HG03175 (cell line): ENCODE results near the gene LRRC17.

ENCODE experiments used
- ATAC-seq: cut with Tn5 transposase; IDR thresholded peaks from one replicate; pipeline ENCODE4 v1.9.1; 2021; ENCODE audit warnings: mild to moderate bottlenecking, moderate library complexity; ENCODE audit not compliant: unreplicated experiment

LRRC17 gene

DNA sequence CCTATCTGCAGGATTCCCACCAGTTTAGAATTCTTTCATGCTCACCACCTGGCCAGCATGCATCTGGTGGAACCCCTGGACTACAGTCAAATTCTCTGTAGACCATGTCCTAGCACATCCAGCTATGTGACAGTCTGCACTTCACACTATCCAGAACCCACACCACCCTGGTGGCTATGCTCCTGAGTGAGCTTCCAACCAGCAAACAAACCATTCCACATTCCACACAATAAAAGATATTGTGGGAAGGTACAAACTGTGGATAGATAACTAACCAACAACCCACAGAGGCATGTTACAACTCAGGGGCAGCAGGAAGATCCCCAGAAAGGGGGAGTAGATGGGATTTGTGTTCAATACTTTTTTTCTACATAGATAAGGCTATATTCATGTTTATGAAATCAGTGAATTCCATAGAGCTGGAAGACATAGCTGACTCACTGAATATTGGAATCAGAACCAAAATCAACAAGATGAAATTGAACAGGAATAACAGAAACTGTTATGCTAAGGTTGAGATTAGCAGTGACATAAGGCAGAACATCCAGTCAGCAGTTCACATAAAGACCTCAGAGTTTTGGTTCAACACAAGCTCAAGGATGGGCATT, 72.5 kb downstream of the LRRC17 start:
- no peak for ATAC-seq

DNA sequence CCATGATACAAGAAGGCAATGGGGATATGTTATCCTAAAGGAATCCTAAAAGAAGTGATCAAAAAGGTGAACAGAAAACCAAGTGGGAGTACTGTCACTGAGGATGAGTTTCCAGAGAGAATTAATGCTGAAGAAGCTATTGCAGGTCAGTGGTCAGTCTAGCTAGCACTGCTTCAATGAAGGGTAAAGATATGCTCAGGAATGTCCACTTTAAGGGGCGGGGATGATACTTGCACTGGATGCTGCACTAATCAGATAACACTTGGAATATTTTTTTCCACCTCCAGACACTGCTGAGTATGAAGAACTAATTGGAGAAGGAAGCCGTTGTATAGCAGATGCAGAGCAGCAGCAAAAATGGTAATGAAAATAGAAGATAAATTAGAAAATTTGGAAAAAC, 75.3 kb downstream of the LRRC17 start:
- no peak for ATAC-seq

DNA sequence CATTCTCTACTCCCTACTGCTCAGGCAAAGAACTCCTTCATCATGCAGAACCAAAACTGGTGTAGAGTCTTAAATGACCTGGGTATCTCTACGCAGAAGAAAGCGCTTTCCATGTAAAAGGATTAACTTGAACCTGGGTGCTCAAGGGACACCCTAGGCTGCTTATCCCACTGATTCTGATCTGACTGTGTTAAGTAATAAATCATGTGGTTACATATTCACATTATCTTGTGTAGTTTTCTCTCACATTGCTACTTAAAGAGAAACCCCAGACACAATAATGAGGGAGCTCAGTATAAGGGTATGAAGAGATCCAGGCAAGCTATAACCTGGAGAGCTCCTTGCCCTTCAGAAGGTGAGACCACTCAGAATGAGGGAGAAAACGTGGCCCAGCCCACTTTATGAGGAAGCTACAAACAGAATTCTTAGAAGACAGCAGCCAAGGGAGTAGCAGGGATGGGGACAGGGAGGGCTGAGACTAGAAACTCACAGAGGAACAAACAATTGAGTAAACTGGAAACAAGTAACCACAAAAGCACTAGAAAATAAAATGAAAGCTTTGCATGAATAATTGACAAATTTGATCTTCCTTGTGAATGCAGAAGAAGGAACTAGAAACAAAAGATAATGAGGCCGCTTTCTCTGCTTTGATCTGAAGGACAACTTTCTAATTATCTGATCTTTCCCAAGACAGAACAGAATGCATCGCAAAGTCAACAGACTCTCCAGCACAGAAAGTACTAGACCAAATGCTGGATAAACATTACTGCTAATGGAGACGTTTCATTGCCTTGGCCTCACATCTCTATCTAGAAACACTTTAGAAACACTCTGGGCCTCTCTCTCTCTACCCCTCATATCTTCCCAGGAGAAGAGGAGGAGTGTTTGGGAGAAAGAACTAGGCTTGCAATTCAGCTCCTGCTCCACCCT, 76.1 kb downstream of the LRRC17 start:
- no peak for ATAC-seq

DNA sequence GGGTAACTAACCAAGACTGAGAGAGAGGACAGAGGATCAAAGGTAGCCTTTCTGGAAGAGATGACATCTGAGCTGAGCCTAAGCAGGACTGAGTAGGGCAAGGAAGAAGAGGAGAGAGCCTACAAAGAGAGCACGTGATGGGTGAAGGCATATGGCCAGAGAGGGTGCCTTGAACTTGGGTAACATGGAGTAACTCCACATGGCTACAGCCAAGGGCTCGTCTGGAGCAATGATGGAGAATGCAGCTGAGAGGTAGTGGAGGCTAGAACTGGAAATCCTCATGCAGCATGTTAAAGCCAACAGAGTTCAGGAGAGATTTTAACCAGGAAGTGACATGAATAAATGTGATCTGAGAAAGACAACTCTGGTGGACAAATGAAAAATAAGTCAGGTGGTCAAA, 77.8 kb downstream of the LRRC17 start:
- ATAC-seq = no peak

DNA sequence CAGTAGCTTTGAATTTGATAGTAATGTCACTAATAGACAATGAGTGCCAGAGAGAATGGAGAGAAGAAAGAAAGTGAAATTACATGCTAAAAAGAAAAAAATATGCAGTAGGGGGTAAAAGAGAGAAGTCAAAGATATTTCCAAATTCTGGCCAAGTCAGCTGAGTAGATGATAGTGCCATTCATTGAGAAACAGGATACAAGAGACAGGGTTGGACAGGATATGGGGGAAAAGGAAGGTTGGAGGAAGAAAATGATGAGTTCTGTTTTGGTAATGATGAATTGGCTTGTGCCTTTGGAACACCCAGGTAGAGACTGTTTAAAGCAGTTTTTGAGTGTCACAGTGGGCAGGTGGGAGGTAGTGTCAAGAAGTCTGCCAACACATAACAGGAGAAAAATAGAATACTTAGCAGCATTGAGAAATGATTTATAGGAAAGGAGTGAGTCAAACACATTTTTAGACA, 78.3 kb downstream of the LRRC17 start:
- ATAC-seq = no peak

DNA sequence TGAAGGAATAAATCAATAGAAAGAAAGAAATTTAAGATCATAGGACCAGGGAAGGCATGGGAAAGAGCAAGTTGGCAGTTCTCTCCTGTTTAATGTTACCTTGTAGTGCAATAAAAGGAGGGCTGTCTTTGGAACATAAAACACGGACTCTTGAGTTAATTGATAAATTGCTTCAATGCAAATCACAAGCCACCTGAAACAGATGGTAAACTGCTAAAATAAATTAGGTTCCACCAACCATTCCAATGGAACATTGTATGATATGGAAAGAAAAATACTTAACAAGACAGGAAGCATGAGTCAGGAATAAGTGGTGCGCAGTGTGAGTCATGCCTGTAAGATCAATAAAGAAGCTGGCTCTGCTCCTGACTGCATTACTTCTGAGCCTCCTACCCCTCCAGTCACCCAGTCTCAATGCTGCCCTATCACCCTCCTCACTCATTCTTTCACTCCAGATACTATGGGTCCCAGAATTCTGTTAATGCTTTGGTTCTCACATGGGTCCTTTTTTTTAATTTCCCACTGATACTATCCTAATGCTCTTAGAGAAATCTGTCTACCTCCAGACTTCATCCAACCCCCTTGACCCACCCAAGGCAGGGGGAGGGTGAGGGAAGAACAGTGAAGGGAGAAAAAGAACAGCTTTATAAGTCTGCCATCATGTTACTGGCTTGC, 78.9 kb downstream of the LRRC17 start:
- ATAC-seq = no peak

DNA sequence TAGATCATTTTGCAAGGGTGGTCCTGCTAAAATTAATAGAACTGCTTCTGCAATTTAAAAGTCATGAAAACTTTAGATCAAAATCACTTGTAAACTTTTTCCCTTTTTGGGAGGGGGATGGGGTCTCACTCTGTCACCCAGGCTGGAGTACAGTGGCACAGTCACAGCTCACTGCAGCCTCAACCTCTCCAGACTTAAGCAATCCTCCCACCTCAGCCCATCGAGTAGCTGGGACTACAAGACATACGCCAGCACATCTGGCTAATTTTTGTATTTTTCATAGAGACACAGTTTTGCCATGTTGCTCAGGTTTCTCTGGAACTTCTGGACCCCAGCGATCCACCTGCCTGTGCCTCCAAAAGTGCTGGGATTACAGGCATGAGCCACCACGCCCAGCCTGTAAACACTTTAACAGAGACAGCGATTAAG, 79.7 kb downstream of the LRRC17 start:
- no peak for ATAC-seq

DNA sequence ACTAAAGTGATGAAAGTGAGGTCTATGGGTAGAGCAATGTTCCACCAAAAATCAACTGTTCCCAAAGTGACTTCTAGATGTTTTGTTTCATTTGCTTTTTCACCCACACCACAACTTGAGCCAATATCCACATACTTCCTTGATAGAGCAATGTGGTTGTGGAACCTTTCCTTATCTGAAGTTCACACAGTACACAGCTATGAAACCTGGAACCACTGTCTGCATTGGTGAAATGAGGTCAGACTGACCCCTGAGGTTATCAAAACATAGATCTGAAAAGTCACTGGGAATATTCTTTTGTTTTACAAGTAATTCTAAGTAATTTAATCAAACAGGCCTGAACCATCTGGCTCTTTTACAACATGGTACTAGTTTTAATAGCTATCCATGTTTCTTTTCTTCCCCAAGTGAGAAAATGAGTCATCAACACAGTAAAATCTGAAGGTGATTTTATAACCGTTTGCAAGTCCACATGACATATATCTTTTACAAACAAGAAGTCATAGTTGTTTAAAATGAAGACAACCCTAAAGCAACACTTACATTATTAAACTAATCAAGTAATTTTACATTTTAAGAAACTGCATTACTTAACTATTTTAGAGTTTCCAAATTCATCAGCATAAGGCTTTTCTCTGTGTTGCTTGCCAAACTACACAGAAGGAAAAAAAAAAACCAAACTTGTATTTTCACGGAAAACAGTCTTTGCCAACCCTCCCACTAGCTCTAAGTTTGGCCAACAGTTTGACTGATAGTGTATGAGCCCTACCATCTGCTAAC, 80.3 kb downstream of the LRRC17 start:
- no peak for ATAC-seq

DNA sequence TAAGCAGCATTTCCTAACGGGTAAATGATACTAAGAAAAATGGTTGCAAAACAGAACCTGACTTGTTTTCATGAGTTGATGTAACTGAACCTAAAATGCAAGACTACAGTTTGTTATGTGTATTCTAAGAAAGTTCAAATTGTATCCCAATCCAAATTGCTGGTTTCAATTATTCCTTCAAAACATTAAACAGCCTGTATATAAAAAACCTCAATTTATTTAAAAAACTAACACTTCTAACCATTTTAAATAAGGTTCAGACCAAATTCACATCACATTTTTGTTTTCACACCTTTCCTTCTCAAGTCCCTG, 80.9 kb downstream of the LRRC17 start:
- ATAC-seq = no peak

DNA sequence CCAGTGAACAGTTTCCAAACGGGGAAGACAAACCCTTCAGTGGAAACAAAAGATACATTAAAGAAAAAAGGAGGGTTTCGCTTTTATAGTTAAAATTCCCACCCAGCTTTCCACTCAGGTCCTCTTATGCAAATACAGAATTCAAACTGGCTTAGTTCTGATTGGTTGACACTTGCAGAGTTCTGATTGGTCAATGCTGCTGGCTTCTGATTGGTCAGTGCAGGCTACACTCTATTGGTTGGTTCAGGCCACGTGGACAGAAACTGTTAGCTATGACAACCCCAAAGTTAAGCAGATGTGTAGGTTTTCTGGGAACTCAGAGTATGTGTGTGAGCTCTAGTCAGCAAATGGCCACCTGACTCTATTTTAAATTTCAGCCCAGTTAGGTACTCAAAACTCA, 81.8 kb downstream of the LRRC17 start:
- no peak for ATAC-seq
